NCI-H1417 (cell line): ENCODE data around the gene RASSF8.

Experiments
- DNase-seq, 3 experiments: peaks; one replicate each; lab custom pipeline; 2025; lab: John Stamatoyannopoulos, UW

The RASSF8 gene

DNA sequence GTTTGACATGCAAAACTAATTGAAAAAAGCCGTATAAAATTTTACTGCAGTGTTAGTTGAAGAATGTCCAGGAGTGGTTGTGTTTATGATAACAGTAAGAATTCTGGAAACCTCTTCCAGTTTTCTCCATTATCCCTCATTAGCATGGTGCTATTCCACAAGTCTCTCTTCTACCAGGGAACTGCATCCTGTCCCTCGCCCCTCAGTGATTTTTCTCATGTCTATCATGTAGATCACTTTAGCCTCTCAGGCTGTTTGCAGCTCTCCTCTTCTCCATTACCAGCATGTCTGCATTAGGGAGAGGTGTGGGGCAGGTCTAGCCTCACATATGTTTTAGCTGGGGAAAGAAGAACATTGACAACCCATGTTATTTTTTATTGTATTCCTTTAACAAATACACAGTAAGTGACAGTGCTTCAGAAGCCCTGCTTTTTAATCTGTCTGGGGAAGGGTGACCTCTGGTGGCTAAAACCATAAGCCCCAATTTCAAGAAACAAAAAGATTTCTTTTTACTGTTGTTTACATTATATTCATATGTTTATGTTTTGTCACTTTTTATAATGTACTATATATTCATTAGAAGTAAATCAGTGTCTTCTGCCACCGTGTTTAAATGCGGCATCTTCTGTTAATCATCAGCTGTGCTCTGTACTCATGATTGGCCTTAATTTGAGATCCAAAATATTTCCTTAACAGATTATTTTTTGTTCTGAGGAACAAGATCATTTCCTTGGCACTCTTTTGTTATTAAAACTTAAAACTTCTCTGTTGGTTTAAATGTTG lies 70.7 kb downstream of the RASSF8 start:
- peak; percentile 18 to 73 (median 30) for DNase-seq

GRCh38 chr12:26029736-26030022 lies 71.2 kb downstream of the RASSF8 start:
- no peak for DNase-seq

DNA sequence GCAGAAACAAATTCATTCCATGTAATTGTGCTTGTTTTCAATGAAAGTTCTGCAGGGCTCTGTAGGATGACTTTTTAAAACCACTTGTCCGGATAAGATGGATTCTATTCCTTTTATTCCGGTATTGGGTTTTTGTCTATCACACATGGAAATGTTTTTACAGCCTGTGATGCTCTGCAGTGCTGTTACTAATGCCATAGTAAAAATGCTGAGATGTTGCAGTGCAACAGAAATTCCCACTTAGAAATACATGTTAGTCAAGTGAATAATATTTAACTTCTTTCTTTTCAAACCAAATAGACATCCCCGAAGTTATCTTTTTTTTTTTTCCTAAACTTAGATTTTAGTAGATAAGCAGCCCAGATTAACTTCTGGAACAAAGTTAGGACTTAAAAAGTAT lies 71.9 kb downstream of the RASSF8 start:
- no peak for DNase-seq

DNA sequence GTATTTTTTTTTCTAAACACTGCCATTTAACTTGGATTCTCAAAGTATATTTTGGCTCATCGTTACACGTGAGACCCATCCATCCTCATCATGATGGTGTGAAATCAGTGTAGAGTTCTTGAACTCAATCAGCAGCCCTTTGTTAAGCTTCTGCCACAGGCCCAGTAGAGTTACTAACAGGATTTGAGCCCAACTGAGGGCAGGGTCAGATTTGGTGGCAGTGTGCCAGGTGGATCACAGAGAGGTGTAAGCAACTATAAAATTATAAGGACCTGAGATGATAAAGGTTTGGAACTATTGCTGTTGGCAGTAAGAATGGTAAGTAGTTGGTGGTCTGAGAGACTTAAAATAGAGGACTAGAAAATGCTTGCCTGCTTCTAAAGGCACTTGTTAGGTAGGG lies 72.8 kb downstream of the RASSF8 start:
- no peak for DNase-seq

DNA sequence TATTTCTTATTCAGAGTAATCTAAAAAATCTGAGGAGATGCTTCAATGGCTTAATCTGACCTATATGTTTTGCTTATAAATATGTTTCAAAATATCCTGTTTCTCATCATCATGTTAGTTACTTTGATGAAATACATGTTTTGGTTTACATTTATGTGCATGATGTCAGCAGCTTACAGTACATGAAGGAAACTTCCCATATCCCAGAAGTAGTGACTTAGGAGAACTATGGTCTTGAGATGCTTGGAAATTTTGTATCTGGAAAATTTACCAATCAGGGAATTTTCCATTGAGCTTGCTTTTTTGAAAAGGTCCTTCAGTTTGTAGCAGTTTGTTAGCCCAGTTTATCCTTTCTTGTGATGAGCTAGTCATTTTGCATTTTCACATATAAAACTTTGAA lies 73.3 kb downstream of the RASSF8 start:
- no peak for DNase-seq

GRCh38 chr12:26032290-26032689 lies 73.8 kb downstream of the RASSF8 start:
- DNase-seq, result no peak

GRCh38 chr12:26032719-26033241 lies 74.3 kb downstream of the RASSF8 start:
- peak in 2 of 3 experiments; percentile 57 to 93 for DNase-seq

- DNase-seq, result no peak
These were observed 76.1 kb downstream of the RASSF8 start for GRCh38 chr12:26034371-26035142.

- no peak for DNase-seq
These were observed 78.4 kb downstream of the RASSF8 start for GRCh38 chr12:26036877-26037276.

GRCh38 chr12:26037615-26038220 lies 79.2 kb downstream of the RASSF8 start:
- no peak for DNase-seq

DNA sequence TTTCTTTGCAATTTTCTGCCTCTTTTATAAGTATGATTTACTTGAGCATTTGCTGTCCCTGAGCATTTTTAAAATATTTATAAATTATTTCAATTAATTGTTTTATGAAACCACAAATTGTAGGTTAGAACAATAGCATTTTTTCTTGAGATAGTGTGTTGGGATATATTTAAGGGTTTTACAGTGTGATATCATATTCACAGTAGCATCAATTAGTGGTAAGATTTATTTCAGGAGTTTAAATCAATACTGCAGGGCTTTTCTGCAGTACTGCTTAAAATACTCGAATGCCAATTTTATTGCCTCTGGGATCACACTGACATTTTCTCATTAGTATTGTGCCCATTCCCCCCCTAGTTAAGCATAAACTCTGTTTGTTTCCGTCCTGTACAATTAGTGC lies 84.2 kb downstream of the RASSF8 start:
- no peak for DNase-seq

DNA sequence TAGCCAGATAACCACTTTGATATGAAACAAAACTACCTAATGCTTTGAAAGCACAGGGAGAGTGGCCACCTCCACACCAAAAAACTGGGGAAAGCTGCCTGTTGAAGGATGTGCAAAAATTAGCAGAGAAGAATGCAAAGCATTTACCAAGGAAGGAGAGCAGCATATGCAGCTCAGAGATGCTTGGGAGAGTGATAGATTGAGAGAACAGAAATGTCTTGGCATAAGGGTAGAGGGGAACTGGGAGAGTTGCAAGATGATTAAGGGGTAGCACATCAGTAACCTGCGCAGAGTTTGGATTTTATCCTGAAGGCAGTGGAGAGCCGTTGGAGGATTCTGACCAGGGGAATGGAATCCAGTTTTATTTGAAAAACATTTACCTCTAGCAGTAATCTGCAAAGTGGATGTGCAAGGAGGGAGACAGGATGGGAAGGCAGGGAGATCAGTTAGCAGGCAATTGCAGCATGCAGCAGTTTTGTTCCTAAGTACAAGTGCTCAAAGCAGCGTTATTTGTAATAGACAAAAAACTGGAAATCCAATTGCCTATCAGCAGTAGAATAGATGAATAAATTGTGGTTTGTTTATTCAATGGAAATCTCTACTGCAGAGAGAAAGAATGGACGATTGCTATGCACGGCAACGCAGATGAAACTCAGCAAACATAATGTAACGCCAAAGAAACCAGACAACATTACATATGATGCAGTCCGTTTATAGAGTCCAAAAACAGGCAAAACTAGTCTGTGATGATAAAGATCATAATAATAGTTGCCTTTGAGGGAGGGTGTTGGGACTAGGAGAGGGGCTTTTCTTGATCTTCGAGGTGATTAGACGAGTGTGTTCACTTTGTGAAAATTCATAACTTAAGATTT lies 84.9 kb downstream of the RASSF8 start:
- peak in 1 of 3 experiments; percentile 44 for DNase-seq

DNA sequence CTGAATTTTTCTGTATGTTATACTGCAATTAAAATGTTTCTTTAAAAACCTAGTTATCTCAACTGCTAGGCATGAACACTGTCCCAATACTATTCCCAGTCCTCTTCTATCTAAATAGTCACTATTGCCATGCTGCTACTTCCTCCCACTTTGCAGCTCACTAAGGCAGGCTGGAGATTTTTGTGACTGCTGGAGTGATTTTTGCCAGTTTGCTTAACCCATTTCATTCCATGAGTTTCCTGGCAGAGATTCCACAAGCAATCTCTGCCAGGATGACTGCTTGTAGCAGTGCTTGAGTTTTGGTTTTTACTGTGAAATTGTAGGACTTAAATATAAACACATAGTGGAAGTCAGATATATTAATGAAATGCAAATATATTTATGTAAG lies 85.5 kb downstream of the RASSF8 start:
- DNase-seq, result no peak

DNA sequence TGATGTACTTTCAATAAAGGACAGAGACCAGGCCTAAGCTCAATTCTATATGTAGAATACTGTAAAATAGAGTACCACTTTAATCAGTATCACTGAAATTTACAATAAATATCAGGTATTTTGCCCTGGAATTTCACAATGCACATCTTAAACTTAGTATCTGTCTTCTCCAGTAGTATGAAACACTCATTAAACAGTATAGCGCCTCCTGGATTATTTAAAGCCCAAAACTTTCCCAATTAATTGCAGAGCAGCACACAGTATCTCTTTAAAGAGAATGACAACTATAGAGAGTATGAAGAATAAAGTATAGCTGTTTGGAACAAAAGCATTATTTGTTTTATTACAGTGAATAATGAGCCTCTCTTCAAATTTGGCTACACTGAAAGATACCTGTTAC lies 86.1 kb downstream of the RASSF8 start:
- DNase-seq, result no peak

DNA sequence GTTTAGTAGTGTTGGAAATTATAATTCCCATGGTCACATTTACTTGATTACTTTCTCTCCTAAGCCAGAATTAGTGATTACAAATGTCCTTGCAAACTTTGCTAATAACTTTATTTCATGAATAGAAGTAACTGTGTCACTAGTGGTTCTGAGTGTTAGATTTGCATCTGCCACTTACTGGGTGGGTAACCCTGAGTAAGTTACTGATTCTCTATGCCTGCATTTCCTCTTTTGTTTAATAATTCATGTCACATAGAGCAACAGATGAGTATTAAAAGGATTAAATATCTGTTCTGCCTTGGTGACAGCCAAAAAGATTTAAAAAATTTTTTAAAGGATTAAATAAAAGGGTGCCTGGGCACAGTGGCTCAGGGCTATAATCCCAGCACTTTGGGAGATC lies 87.7 kb downstream of the RASSF8 start:
- no peak for DNase-seq

DNA sequence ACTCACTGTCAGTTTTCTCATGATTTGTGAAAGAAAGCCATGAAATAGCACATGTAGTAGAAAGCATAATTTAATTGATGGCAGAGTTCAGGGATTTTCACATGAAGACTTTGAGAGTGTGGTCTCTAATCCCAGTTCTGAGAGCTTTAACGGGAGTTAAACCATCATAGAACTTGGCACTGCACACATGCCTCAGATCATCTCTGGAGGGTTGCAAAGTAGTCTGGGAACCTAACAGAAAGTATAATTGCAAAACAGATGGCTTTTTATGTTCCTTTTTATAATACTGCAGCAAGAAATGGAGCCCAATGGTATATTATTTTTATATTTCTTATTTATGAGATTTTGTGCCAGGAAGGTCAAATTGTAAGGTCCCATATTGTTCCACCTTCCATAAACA lies 88.4 kb downstream of the RASSF8 start:
- DNase-seq, result no peak

GRCh38 chr12:26047401-26048226 lies 89.1 kb downstream of the RASSF8 start:
- no peak for DNase-seq

DNA sequence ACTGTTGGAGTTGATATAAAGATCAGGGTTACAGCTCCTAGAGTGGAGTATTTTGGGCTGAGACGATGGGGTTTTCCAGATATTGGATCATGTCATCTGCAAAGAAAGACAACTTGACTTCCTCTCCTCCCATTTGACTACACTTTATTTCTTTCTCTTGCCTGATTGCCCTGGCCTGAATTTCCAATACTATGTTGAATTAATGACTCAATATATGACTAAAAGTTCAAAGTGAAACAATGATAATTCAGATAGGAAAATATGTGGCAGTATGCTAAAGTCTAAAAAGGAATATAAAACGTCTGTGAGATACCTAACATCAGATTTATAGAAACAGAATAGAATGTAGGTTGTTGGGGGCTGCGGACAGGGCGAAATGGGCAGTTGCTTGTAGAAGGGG lies 94.2 kb downstream of the RASSF8 start:
- DNase-seq, result no peak

- DNase-seq, result no peak
These were observed 95.9 kb downstream of the RASSF8 start for GRCh38 chr12:26054383-26054782.

GRCh38 chr12:26055087-26055486 lies 96.6 kb downstream of the RASSF8 start:
- no peak for DNase-seq

GRCh38 chr12:26056335-26056734 lies 97.9 kb downstream of the RASSF8 start:
- peak in 2 of 3 experiments; percentile 33 to 66 for DNase-seq
